Measurements from ENCODE around the gene TMEM38A.
A peak's percentile ranks its signal among the peaks of the same experiment; 100 is the strongest.
"Not testable (repeated sequence)": the region's sequence is repeated elsewhere in the genome, so short reads cannot be mapped to it uniquely, and the experiment has no call there.

The TMEM38A gene

DNA sequence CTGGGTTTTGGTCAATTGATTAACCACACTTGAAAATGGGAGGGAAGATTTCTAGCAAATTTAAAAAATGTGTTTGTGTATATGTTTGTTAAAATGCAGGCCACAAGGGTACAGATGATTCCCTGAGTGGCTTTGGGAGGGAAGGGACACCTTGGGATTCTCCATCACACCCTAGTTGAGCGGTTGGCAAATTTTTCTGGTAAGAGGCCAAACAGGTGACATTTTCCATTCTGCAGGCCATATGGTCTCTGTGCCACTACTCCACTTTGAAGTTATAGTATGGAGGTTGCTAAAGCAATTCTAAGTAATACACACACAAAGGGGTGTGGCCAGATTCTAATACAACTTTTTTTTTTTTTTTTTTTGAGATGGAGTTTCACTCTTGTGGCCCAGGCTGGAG lies 20.0 kb upstream of the TMEM38A start:
- FAIRE-seq = no peak

DNA sequence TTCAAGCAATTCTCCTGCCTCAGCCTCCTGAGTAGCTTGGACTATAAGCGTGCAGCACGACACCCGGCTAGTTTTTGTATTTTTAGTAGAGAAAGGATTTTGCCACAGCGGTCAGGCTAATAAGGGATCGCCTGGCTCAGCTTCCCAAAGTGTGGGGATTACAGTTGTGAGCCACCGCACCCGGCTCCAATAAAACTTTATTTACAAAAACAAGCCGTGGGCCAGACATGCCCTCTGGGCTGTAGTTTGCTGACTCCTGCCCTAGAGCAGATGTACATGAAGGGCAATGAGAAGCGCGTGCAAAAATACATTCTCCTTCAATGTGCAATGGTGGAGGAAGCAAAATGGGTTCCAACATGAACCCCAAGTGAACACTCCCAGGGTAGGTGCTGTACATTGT lies 19.2 kb upstream of the TMEM38A start:
- no peak for FAIRE-seq

DNA sequence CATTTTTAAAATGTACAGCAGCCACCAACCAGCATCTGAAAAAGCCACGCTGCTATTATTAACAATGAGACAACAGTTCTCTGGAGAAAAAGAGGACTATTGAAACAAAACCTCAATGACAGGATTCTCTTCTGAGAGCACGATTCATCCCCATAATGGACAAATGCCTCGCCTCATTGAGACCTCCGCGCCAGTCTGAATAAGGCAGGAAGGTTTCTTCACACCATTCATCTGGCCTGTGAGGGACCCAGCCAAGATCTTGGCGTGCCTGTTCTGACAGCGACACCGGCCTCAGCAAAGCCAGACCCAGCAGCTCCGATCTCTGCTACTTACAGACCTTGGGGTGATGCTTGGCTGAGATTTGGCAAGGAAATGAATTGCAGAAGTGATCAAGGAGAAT lies 15.8 kb upstream of the TMEM38A start:
- no peak for FAIRE-seq

DNA sequence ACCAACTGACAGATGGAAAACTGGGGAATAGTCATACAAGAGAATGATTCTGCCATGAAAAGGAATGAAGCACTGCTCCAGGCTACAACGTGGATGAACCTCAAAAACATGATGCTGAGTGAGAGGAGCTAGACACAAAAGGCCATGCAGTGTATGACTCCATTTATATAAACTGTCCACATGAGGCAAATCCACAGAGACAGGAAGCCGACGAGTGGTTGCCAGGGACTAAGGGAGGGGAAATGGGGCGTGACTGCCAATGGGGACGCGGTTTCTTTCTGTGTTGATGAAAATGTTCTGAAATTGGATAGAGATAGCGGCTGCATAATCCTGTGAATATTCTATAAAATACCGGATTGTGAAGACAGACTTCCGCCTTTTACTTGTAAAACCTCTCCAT lies 11.2 kb upstream of the TMEM38A start:
- FAIRE-seq = no peak

DNA sequence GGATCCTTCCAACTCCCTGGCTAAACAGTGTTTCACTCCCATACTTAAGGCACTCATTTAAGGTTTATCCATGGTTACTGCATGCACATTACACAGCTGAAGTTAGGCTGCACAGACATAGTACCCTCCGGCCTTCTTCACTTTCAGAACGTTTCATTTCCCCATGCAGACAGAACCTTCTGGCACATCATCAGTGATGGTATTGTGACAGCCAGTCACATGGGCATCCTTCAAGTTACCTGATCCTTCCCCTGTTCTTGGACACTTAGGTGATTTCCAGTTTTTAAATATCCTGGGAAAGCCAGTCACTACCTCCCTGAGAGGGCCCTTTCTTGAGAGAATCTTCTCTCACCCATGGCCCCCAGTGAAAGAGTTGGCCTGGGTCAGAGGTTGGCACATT lies 10.1 kb upstream of the TMEM38A start:
- no peak for FAIRE-seq

DNA sequence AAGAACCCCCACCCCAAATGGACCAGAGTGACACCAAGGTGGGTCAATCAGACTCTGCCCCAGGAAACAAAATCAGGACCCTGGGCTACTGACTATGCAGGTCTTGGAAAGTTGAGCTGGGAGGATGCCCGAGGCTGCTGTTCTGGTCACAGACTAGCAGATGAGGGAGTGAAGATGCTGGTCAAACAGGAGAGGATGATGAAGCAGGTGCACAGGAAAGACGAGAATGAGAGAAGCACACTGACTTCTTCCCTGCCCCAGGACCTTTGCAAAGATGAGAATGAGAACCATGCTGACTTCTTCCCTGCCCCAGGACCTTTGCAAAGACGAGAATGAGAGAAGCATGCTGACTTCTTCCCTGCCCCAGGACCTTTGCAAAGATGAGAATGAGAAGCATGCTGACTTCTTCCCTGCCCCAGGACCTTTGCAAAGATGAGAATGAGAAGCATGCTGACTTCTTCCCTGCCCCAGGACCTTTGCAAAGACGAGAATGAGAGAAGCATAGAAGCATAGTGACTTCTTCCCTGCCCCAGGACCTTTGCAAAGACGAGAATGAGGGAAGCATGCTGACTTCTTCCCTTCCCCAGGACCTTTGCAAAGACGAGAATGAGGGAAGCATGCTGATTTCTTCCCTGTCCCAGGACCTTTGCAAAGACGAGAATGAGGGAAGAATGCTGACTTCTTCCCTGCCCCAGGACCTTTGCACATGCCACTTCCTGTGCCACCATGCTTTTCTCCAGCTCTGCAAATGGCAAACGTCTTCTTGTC lies 9.3 kb upstream of the TMEM38A start:
- FAIRE-seq = not testable (repeated sequence)

DNA sequence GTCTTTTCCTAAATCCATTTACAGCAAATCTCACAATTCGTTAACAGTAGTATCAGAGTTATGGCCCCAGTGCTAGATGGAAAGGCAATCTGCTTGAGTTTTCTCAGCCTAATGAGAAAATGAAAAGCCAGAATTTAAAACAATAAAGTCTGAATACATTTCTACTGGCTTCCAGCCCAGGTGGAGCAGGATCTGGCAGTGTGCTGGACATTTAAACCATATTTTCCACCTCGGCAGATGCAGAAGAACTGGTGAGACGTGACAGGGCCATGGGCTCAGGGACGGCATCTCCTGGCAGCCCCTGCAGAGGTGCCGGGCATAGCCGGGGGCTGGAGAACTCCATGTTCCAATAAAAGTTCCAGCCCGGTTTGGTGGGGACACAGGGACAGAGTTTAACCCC lies 8.1 kb upstream of the TMEM38A start:
- FAIRE-seq = no peak

DNA sequence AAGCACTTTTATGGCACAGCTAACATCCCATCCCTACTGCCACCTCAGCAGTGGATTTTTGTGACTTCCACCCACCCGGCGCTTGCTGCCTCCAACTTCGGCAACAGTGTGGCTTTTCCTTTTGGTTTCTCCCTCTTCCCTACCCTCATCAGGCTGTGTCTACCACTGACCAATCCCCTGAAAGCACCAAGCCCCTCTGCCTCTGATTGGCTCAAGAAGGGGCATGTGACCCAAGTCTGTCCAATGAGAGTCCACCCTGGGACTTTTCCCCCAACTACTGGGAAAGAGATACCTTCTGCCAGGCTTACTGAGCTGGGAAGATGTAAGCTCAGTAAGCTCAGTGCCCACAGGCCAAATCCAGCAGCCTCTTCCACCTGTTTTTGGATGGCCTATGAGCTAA lies 6.8 kb upstream of the TMEM38A start:
- FAIRE-seq = no peak

DNA sequence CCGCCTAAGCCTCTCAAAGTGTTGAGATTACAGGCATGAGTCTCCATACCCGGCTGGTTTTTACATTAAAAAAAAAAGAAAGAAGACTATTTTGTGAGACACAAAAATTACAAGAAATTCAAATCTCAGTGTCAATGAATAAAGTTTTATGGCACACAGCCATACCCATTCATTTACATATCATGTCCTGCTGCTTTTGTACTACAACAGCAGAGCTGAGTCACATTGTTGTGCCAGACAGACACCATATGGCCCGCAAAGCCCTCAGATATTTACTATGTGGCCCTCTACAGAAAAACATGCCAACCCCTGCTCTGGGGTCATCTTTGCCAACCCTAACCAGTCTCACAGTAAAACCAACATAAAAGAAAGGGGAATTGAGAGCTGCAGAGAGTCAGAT lies 6.3 kb upstream of the TMEM38A start:
- FAIRE-seq = no peak

DNA sequence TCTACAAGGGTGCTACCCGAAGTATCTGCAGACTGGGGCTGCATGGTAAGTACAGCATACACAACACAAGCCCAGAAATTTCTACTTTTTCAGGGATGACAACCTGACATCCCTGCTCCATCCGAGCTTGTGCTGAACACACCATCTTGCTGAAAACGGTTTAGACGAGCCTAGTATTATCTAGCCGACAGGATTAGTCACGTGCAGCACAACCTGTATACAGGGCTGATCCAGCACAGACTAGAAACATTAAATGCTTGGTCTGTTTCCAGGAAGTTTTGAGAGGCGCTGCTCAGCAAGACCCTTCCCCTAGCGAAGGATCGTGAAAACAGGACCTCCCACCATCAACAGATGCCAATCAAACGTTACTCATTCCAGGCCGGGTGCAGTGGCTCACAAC lies 5.2 kb upstream of the TMEM38A start:
- FAIRE-seq = no peak

DNA sequence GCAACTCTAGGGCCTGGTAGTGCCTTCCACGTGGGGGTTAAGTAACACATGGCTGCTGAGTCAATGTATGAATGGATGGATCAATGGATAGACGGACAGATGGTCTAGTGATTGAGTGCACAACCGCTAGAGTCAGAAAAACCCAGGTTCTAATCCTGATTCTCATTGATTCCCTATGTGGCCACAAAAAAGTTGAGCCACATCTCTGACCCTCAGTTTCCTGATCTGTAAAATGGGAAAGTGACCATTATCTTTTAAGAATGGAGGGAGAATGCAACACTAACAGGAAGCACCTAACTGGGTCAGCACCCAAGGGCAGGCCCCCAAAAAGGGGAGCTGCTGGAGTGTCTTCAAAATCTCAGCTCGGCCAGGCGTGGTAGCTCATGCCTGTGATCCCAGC lies 3.6 kb upstream of the TMEM38A start:
- no peak for FAIRE-seq

DNA sequence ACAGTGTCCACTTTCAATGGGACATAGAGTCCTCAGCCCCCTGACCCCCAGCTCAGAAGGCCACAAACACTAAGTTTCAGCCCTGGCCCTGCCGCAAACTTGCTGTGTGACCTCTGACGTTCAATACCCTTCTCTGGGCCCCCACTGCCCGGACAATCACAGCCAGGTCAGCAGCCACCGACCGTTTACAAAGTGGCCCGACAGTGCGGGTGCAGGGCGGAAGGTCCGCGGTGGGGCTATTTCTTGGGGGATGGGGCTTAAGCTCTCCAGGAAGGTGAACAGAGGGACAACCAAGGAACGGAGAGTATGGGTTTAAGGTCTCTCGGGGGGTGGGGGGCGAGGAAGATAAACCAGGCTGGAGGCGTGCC lies 1.5 kb upstream of the TMEM38A start:
- no peak for FAIRE-seq

DNA sequence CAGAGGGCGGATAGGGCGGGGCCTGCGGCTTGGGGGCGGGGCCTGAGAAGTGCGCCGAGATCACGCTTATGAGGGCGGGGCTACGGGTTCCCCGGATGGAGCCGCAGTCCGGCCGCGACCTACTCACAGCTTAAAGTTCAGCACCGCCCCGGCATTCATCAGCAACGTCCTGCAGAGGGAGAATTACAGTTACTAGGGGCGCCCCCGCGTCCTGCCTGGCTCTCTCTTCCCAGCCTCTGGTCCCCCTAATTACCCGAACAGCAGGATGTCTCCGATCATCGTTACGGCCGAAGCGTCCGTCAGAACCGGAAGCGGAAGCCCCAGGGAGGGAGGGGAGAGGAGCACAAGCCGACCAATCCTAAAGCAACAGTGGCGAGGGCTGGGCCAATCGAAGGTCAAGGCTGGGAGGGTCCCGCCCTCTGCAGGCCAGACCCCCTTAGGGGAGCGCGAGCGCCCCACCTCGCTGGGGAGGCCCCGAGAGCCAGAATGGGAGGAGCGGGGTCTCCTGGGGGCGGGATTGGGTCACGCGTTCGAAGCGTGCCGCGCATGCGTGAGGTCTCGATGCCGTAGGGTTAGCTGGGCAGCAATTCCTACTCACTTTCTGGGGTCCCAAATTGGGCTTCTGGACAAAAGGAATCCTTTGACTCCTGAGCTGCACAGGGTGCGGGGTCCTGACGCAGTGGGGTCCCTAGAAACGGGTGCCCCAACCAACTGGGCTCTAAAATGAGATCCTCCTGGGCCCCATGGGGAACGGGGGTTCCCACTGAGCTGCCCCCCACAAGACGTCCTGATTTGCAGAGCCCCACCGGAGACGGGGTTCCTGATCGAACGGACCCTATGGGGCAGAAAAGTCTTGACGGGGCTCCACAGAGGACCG lies 869 bp upstream of the TMEM38A start, which contains the start of gene SMIM7:
TSS of gene SMIM7 (minus strand) at position 313 of the 877 bp plus-strand sequence. CDS start at position 279, 34 bp downstream.
- FAIRE-seq = peak; percentile 90

DNA sequence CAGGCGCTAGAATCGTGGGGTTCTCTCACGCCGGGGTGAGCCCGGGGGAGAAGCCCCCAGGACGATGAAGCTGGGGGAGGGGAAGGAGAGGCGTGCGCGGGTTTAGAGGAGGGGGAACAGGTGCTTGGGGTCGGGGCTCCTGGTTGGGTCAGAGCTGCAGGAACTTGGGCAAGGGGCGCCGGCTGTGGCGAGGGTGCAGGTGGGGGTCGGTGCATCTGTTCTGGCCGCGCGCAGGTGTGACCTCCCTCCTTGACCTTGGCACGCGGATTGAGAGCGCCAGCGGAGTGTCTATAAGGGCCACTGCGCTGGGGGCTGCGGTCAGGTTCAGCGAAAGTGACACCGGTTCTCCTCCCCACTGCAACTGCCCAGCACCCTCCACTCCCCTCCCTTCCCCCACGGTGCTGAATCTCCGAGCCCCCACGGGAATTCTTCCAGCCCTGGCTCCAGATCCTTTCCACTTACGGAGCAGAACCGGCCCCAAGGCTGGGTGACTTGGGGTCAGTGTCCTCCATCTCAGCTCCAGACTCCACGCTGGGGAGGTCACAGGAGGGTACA lies 618 bp downstream of the TMEM38A start:
- FAIRE-seq = no peak

DNA sequence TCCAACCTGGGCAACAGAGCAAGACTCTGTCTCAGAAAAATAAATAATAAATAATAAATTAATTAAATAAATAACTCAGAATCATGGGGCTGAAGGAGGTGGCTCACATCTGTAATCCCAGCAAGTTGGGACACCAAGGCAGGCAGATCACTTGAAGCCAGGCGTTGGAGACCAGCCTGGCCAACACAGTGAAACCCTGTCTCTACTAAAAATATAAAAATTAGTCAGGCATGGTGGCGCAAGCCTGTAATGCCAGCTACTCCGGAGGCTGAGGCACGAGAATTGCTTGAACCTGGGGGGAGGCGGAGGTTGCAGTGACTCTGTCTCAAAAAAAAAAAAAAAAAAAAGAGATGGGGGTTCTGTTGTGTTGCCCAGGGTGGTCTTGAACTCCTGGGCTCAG lies 7.2 kb downstream of the TMEM38A start:
- FAIRE-seq = no peak

DNA sequence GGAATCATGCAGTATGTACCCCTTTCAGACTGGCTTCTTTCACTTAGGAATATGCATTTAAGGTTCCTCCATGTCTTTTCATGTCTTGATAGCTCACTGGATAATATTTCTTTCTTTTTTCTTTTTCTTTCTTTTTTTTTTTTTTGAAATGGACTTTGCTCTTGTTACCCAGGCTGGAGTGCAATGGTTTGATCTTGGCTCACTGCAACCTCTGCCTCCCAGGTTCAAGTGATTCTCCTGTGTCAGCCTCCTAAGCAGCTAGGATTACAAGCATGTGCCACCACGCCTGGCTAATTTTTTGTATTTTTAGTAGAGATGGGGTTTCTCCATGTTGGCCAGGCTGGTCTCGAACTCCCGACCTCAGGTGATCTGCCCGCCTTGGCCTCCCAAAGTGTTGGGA lies 7.8 kb downstream of the TMEM38A start:
- FAIRE-seq = not testable (repeated sequence)

DNA sequence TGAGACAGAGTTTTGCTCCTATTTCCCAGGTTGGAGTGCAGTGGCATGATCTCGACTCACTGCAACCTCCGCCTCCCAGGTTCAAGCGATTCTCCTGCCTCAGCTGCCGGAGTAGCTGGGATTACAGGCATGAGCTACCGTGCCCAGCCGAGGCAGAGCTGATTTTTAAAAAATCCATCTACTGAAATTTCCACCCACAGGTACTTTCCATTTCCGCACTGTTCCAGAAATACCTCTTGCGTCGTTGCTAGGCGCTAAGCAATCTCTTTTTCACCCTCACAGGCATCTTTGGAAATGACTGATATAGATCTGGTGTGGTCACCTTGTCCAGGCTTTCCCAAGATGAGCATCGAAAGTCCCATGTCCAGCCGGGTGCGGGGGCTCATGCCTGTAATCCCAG lies 9.4 kb downstream of the TMEM38A start:
- FAIRE-seq = no peak

DNA sequence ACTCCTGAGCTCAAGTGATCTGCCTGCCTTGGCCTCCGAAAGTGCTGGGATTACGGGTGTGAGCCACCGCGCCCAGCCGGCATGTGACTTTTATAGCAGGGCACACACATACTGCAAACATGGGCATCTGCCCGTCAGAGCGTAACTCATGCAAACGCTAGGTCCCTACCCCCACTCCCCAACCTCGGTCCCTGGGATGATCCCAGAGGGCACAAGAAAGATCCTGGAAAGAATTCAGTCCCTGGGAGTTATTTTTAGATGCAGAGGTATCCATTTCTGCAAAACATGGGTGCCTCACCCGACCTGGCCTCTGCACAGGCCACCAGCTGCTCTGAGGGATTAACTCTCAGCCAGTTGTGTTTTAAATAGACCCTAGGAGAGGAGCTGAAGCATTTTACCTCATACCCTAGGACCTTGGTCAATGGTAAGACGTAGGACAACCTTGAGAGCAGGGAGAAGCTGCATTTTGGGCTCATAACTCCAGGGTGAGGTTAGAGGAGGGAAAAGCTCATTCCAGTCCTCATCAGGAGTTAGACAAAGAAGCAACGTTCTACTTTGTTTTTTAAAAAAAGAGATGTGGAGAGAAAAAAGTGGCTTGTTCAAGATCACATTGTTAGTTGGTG lies 10.8 kb downstream of the TMEM38A start:
- no peak for FAIRE-seq

DNA sequence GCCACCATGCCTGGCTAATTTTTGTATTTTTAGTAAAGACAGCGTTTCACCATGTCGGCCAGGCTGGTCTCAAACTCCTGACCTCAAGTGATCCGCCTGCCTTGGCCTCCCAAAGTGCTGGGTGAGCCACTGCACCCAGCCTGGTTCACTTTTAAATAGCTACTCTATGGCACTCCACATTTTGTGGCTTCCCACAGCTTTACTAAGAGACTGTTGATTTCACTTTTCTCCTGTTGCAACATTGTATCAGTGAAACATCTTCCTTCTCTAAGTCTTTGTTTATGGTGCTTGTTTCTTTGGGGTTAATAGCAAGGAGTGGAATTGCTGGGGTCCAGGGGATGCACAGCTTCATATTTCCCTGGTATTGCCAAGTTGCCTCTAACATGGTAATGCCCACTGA lies 12.3 kb downstream of the TMEM38A start:
- no peak for FAIRE-seq

DNA sequence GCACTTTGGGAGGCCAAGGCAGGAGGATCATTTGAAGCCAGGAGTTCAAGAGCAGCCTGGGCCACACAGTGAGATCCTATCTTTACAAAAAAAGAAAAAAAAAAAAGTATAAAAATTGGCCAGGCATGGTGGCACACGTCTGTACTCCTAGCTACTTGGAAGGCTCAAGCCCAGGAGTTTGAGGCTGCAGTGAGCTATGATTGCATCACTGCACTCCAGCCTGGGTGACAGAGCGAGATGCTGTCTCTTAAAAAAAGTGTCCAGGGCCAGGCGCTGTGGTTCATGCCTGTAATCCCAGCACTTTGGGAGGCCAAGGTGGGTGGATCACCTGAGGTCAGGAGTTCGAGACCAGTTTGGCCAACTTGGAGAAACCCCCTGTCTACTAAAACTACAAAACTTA lies 12.9 kb downstream of the TMEM38A start:
- not testable (repeated sequence) for FAIRE-seq

DNA sequence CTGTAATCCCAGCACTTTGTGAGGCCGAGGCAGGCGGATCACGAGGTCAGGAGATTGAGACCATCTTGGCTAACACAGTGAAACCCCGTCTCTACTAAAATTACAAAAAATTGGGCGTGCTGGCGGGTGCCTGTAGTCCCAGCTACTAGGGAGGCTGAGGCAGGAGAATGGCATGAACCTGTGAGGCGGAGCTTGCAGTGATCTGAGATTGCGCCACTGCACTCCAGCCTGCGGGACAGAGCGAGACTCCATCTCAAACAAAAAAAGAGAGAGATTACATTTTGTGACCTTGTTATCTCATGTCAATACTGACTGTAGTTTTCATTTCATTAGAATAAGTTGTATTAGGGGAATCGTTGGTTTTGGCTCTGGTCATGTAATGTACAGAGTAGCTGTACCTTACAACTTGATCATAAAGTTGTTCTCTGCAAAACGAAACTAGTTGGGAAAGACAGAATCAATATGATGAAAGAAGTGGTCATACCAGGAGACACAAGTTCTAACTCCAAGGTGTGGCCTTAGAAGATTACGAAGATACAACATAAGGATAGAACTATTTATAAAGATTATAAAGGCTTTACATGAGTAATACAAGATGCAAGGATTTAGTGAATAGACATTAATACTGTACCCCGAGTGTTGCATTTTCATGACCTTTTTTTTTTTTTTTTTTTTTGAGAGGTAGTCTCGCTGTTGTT lies 15.3 kb downstream of the TMEM38A start:
- FAIRE-seq = no peak

DNA sequence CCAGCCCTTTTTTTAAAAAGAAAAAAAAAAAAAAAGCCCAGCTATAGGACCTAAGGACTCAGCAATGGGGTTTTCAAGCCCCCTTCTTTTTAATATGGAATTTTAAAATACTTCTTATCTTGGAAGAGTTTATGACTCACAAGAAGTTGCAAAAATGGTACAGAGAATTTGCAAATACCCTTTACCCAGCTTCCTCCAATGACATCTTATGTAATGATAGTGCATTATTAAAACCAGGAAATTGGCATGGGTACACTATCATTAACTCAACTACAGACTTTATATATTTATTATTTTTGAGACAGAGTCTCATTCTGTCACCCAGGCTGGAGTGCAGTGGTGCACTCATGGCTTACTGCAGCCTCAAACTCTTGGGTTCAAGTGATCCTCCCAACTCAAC lies 16.1 kb downstream of the TMEM38A start:
- FAIRE-seq = no peak

DNA sequence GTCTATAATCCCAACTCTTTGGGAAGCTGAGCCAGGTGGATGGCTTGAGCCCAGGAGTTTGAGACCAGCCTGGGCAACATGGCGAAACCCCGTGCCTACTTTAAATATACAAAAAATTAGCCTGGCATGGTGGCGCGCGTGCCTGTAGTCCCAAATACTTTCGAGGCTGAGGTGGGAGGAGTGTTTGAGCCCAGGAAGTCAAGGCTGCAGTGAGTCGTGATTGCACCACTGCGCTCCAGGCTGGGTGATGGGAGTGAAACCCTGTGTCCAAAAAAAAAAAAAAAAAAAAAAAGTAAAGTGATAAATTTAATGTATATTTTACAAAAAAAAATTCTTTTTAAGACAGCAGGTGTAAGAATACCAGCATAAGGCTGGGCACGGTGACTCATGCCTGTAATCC lies 17.6 kb downstream of the TMEM38A start:
- FAIRE-seq = no peak
